GM12878 (cell line): ENCODE results near the gene GCNT3. TPM values are rescaled to one million over a fixed set of nuclear protein-coding genes. Genes with fewer than 3 reads are reported as not detected.

ENCODE experiments used
- ATAC-seq: fragments of 200-7000 bp; cut with Tn5 transposase; 3 replicates; pipeline ENCODE4 v1.9.1; 2020; ENCODE audit warnings: mild to moderate bottlenecking, moderate library complexity
- BruUV-seq: library from RNA; stranded (reverse); fragments of 400-500 nt; replicated peaks from 2 replicates; lab custom pipeline; 2021; lab: Mats Ljungman, UMichigan
- CTCF ChIA-PET: fragments of 300-600 bp; sonication (Branson Sonifier 250); formaldehyde crosslinking; extraction: SDS; loops from one replicate; lab custom pipeline; 2021; ENCODE audit warnings: inconsistent platforms; lab: Yijun Ruan, JAX
- POLR2A ChIA-PET: fragments of 350-600 bp; formaldehyde crosslinking; extraction: SDS; loops from one replicate; lab custom pipeline; 2021; ENCODE audit warnings: inconsistent platforms; lab: Charles Lee
- RAD21 ChIA-PET: fragments of 300-600 bp; sonication (Branson Sonifier 250); formaldehyde crosslinking; loops from one replicate; lab custom pipeline; 2023; ENCODE audit warnings: antibody characterized with exemption; ENCODE audit not compliant: unreplicated experiment; lab: Charles Lee
- SMC1A ChIA-PET: fragments of 300-600 bp; sonication (Branson Sonifier 250); formaldehyde crosslinking; loops from one replicate; lab custom pipeline; 2023; ENCODE audit not compliant: unreplicated experiment, uncharacterized antibody; lab: Charles Lee
- DNase-seq: peaks from one replicate; pipeline ENCODE4 v3.0.0-alpha.2; 2011; ENCODE audit warnings: low read depth, low spot score
- FAIRE-seq: peaks from 3 replicates; lab custom pipeline; 2011; peaks lifted over from hg19 to GRCh38; lab: Jason Lieb, UNC
- H2AFZ ChIP-seq: 2 replicates; pipeline ENCODE4 v1.6.0; 2011; ENCODE audit warnings: low read depth, low read length, control low read depth; ENCODE audit not compliant: control insufficient read depth
- H3K27ac ChIP-seq: 2 replicates; pipeline ENCODE4 v1.5.1; 2011; ENCODE audit warnings: control low read depth; ENCODE audit not compliant: control insufficient read depth, insufficient read depth
- H3K27me3 ChIP-seq, 2 experiments: replicated peaks in 1 of 2; 2 replicates each; pipeline versions ENCODE4 v1.6.0 to v1.6.1; 2011; ENCODE audit warnings: low read length in 1 of 2; ENCODE audit not compliant: control insufficient read depth in 2 of 2, insufficient read depth in 2 of 2
- H3K36me3 ChIP-seq, 2 experiments: 2 replicates each; pipeline ENCODE4 v1.5.1; 2011; ENCODE audit warnings: low read length in 1 of 2; ENCODE audit not compliant: control insufficient read depth in 2 of 2, insufficient read depth in 2 of 2
- H3K4me1 ChIP-seq: 2 replicates; pipeline ENCODE4 v1.6.1; 2011; ENCODE audit warnings: mild to moderate bottlenecking, low read length, moderate library complexity, mixed read lengths; ENCODE audit not compliant: control insufficient read depth, insufficient read depth
- H3K4me2 ChIP-seq: 2 replicates; pipeline ENCODE4 v1.6.0; 2011; ENCODE audit warnings: control low read depth; ENCODE audit not compliant: control insufficient read depth, insufficient read depth
- H3K4me3 ChIP-seq: fragments of 200-600 bp; sonication (generic); 2 replicates; pipeline ENCODE4 v1.5.1; 2016
- H3K79me2 ChIP-seq: 2 replicates; pipeline ENCODE4 v1.6.0; 2011; ENCODE audit warnings: low read length; ENCODE audit not compliant: control insufficient read depth, insufficient read depth
- H3K9ac ChIP-seq: 2 replicates; pipeline ENCODE4 v1.8.0; 2011; ENCODE audit warnings: low read length, control low read depth, mixed read lengths; ENCODE audit not compliant: control insufficient read depth, insufficient read depth
- H3K9me3 ChIP-seq: replicated peaks from 3 replicates; pipeline ENCODE4 v1.5.1; 2011; ENCODE audit warnings: mild to moderate bottlenecking, low read length; ENCODE audit not compliant: control insufficient read depth, insufficient read depth
- H4K20me1 ChIP-seq: 2 replicates; pipeline ENCODE4 v1.6.0; 2011; ENCODE audit not compliant: control insufficient read depth, insufficient read depth
- BCLAF1 ChIP-seq: fragments of 450-650 bp; IDR thresholded peaks from 2 replicates; pipeline ENCODE4 v1.6.1; 2017; ENCODE audit warnings: antibody characterized with exemption, mild to moderate bottlenecking, moderate library complexity
- EED ChIP-seq: sonication (generic); IDR thresholded peaks from 2 replicates; pipeline ENCODE4 v1.6.1; 2016; ENCODE audit warnings: antibody characterized with exemption, low read depth
- FOS ChIP-seq: IDR thresholded peaks from 3 replicates; pipeline ENCODE4 v1.6.1; 2011; ENCODE audit warnings: borderline replicate concordance; ENCODE audit not compliant: insufficient read length; ENCODE audit errors: extremely low read depth
- GATAD2B ChIP-seq: fragments of 450-650 bp; conservative IDR thresholded peaks from 2 replicates; pipeline ENCODE4 v1.6.1; 2017; ENCODE audit warnings: low read depth, mild to moderate bottlenecking, moderate library complexity
- NBN ChIP-seq: fragments of 450-650 bp; IDR thresholded peaks from 2 replicates; pipeline ENCODE4 v1.6.1; 2016
- NFIC ChIP-seq: IDR thresholded peaks from 2 replicates; pipeline ENCODE4 v1.6.1; 2012; ENCODE audit warnings: low read depth, mild to moderate bottlenecking, inconsistent platforms, low read length, moderate library complexity
- NRF1 ChIP-seq: conservative IDR thresholded peaks from 2 replicates; pipeline ENCODE4 v1.6.1; 2011; ENCODE audit warnings: mild to moderate bottlenecking, low read depth, low read length, improper control_type of control experiment
- POLR2AphosphoS5 ChIP-seq: IDR thresholded peaks from 2 replicates; pipeline ENCODE4 v1.6.1; 2011; ENCODE audit warnings: mild to moderate bottlenecking, low read length, inconsistent platforms
- SIX5 ChIP-seq: IDR thresholded peaks from 2 replicates; pipeline ENCODE4 v1.6.1; 2011; ENCODE audit warnings: mild to moderate bottlenecking, low read depth, low read length, moderate library complexity; ENCODE audit not compliant: severe bottlenecking
- SPI1 ChIP-seq: IDR thresholded peaks from 2 replicates; pipeline ENCODE4 v1.6.1; 2011; ENCODE audit warnings: low read depth, mild to moderate bottlenecking, low read length, moderate library complexity, borderline replicate concordance; ENCODE audit not compliant: insufficient read depth
- ZBTB33 ChIP-seq: fragments of 450-650 bp; IDR thresholded peaks from 2 replicates; pipeline ENCODE4 v1.6.1; 2017; ENCODE audit warnings: mild to moderate bottlenecking
- whole genome bisulfite sequencing: methylation state at CpG from one replicate; pipeline ENCODE4 v1.1.6; 2016; ENCODE audit warnings: low lambda C conversion rate; ENCODE audit not compliant: insufficient replicate concordance, insufficient coverage; ENCODE audit errors: missing lambda C conversion rate; 5-methylcytosine and 5-hydroxymethylcytosine counted together
- in situ Hi-C: fragments of 300-500 bp; cut with MboI; formaldehyde crosslinking; loops from 9 replicates; pipeline ENCODE4 v1.14.3; 2018; ENCODE audit warnings: mixed read lengths
- intact Hi-C: fragments of 100-400 bp; cut with micrococcal nuclease; formaldehyde crosslinking; loops from one replicate; pipeline ENCODE4 v1.14.2; 2022; ENCODE audit not compliant: unreplicated experiment
- polyA plus RNA-seq, 11 experiments: library from polyadenylated mRNA; depleted of rRNA in 4 of 11; unstranded in 6 of 11; stranded (reverse) in 5 of 11; fragments of >200 nt; fragmentation: Nextera tagmentation in 4 of 11; fragmentation: Illumina TruSeq in 1 of 11; extraction: Ambion mirVana in 4 of 11; extraction: Trizol in 1 of 11; gene quantifications; 1 replicate in 1 of 11; 2 replicates in 10 of 11; pipeline versions ENCODE4 v1.2.1 to v1.2.3, GENCODE V29; 2011 to 2016; ENCODE audit warnings: inconsistent platforms in 2 of 11, missing spikeins in 2 of 11, low read depth in 1 of 11
- total RNA-seq, 4 experiments: library from RNA; depleted of rRNA in 3 of 4; stranded (reverse); fragments of >200 nt in 3 of 4; fragmentation: Illumina TruSeq in 1 of 4; extraction: Trizol in 1 of 4; gene quantifications; 2 replicates each; pipeline versions ENCODE4 v1.2.1 to v1.2.3, GENCODE V29; 2013 to 2021
- TF ChIP-seq, protein P1 (sequence below): fragments of 450-650 bp; IDR thresholded peaks from 2 replicates; pipeline ENCODE4 v1.6.1; 2018; ENCODE audit warnings: mild to moderate bottlenecking, low read depth, moderate library complexity; ENCODE audit not compliant: partially characterized antibody

Gene GCNT3
- total and polyA plus RNA-seq, 10 of the 15 experiments (the other 5 are each of a cell fraction or from before 2014, with no cell fraction given), result 0.03 to 0.53 (median 0.25) TPM; not detected in 2

DNA sequence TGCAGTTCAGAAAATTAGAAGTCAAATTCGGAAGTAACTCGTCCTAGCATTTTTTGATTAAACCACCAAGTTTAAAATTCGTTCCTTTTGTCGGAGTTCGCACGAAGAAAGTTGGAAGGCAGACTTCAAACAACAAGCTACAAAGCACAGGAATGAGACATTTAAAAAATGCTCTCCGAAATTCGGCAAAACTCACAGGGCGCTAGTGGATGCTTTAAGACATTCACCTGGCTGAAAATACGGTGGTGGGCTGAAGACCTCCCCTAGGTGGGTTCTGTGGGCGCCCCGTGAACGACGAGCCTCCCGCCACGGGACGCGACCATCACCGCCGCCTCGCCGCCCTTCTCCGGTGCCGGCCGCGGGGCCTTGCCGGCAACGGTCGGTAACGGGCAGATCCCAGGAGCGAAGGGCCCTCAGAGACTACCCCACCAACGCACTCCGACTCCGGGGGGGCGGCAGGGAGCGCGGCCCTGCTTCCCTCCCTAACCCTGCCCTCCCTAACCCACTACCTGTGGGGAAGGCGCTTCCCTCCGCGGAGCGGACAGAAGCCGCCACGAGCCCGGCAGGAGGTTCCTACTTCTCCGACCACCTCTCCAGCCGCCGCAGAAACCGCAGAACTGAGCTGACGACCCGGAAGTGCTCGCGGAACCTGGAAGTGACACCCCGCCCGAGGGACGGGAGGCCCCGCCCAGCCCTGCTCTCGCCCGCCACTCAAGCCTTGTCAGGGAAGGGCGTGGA, 45.5 kb downstream of the GCNT3 start, which contains the start of gene GTF2A2 (continued):
- TF ChIP-seq BCLAF1 (no peak), EED (peak; percentile 78), POLR2AphosphoS5 (peak; percentile 86), GATAD2B (peak; percentile 86), NFIC (0 out of 2 replicates have a peak, but pooled peaks have one; percentile 12), NBN (peak; percentile 75; the same call in 1 of the 2 replicates)

DNA sequence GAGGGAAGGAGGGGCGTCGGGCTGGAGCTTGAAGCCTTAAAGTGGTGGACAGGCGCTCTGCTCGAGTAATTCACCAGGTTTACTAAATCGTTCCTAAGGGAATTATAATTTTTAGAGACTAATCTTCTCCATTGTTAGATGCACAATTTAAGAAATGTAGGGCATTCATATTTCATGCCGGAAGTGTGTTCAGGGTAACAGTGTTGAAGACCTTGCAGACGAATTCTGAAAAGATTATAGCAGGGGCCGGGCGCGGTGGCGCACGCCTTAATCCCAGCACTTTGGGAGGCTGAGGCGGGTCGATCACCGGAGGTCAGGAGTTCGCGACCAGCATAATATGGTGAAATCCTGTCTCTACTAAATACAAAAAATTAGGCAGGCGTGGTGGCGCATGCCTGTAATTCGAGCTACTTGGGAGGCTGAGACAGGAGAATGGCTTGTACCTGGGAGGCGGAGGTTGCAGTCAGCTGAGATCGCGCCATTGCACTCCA, 46.1 kb downstream of the GCNT3 start:
- in situ Hi-C loops, result no loop called here
- Histone ChIP-seq H3K9ac (peak overlapping the region; percentile 83; the same call in 1 of the 2 replicates), H3K27ac (peak overlapping the region; percentile 77), H3K4me1 (0 out of 2 replicates have a peak, but pooled peaks cover 4% of the 10 kb centered on the region), H4K20me1 (no peaks in the 10 kb centered on the region), H2AFZ (peak overlapping the region; percentile 48), H3K9me3 (no peaks in the 10 kb centered on the region; the same call in 2 of the 3 replicates), H3K4me2 (peak overlapping the region; percentile 53), H3K36me3 (peaks cover 0 to 9% of the 10 kb centered on the region in 2 experiments; a peak in 2 of 4 replicates), H3K4me3 (peak overlapping the region; percentile 80; the same call in 1 of the 2 replicates), H3K79me2 (peaks cover 42% of the 10 kb centered on the region), H3K27me3 (no peaks in the 10 kb centered on the region)
- RAD21 ChIA-PET, result interaction anchor here (1.0 to 1.6 kb wide), 4 partner anchors 10 to 125 kb away, joined by 3 to 4 read pairs (median 3); no protein-coding TSS in a partner anchor
- POLR2A ChIA-PET, result interaction anchor here (0.9 kb wide), 1 partner anchor 18 kb away, joined by 4 read pairs; no protein-coding TSS in a partner anchor
- intact Hi-C loops, result no loop called here
- FAIRE-seq (no peak), DNase-seq (no peak), ATAC-seq (no peak)
- WGBS, result 64% methylated on average over 23 of the region's 23 CpGs
- no TSS peak for BruUV-seq
- CTCF ChIA-PET, result interaction anchor here (0.7 to 2.5 kb wide), 3 partner anchors 15 to 129 kb away, joined by 3 to 15 read pairs (median 3); no protein-coding TSS in a partner anchor
- SMC1A ChIA-PET, result interaction anchor here (0.6 to 1.6 kb wide), 5 partner anchors 12 to 125 kb away, joined by 3 to 7 read pairs (median 4); partner anchors contain the start of gene BNIP2
- TF ChIP-seq NRF1 (no peak), ZBTB33 (peak; percentile 50; the same call in 1 of the 2 replicates), NBN (0 out of 2 replicates have a peak, but pooled peaks have one; percentile 1), POLR2AphosphoS5 (peak; percentile 3; the same call in 1 of the 2 replicates), FOS (no peak), SPI1 (no peak), SIX5 (no peak)
- TF ChIP-seq, protein P1, sequence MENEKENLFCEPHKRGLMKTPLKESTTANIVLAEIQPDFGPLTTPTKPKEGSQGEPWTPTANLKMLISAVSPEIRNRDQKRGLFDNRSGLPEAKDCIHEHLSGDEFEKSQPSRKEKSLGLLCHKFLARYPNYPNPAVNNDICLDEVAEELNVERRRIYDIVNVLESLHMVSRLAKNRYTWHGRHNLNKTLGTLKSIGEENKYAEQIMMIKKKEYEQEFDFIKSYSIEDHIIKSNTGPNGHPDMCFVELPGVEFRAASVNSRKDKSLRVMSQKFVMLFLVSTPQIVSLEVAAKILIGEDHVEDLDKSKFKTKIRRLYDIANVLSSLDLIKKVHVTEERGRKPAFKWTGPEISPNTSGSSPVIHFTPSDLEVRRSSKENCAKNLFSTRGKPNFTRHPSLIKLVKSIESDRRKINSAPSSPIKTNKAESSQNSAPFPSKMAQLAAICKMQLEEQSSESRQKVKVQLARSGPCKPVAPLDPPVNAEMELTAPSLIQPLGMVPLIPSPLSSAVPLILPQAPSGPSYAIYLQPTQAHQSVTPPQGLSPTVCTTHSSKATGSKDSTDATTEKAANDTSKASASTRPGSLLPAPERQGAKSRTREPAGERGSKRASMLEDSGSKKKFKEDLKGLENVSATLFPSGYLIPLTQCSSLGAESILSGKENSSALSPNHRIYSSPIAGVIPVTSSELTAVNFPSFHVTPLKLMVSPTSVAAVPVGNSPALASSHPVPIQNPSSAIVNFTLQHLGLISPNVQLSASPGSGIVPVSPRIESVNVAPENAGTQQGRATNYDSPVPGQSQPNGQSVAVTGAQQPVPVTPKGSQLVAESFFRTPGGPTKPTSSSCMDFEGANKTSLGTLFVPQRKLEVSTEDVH, result no peak
